ENCODE data around the gene SPOCK1.
"Not testable (repeated sequence)": the region's sequence is repeated elsewhere in the genome, so short reads cannot be mapped to it uniquely, and the experiment has no call there.

The SPOCK1 gene

DNA sequence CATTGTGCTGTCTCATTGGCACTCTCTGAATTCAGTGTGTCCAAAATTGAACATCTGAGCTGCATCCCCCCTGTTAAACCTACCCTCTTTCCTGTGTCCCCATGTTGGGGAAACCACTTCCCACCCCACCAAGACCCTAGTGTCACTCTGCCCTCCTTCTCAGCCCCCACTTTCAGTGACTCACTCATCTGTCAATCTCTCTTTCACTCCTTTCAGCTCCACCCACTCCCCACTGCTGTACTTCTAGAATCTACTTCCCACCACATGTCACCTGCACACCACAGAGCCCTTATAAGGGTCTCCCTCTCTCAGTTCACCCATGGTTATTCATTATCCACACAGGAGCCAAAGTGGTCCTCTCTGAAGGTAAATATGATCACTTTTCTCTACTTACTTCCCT is 5.8 kb upstream of the SPOCK1 start:
- no peak overlapping the region for H3K4me2 ChIP-seq (ENCODE audit: low read length)
- H3K9me3 ChIP-seq (replicated peaks; ENCODE audit: low read length): no peaks in the 10 kb centered on the region
- peaks cover 4% of the 10 kb centered on the region for H3K27me3 ChIP-seq (ENCODE audit: control insufficient read depth, insufficient read depth, low read length)
- H3K36me3 ChIP-seq (ENCODE audit: insufficient read depth, low read length): no peaks in the 10 kb centered on the region
- H3K4me3 ChIP-seq (ENCODE audit: low read length): no peak overlapping the region
- peaks cover 5% of the 10 kb centered on the region for H3K4me1 ChIP-seq (ENCODE audit: control insufficient read depth, insufficient read depth, low read length)
- H3K9ac ChIP-seq (ENCODE audit: low read depth, low read length): no peak overlapping the region

DNA sequence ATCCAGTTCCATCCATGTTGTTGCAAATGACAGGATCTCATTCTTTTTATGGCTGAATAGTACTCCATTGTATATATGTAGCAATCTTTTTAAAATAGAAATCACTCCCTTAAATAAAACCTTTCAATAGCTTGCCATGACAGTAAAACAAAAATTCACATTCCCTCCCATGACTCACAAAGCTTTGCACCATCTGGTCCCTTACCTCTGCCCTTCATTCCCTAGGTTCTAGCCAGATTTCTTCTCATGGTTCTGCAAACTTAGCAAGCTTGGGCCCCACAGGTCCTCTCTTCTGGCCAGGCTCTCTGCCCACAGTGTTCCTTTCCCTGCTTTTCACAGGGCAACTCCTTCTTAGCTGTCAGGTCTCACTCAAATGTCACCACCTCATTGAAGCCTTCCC is 4.3 kb upstream of the SPOCK1 start:
- H3K4me3 ChIP-seq (ENCODE audit: low read length): no peak overlapping the region
- peaks cover 4% of the 10 kb centered on the region for H3K27me3 ChIP-seq (ENCODE audit: control insufficient read depth, insufficient read depth, low read length)
- no peak overlapping the region for H3K4me2 ChIP-seq (ENCODE audit: low read length)
- no peaks in the 10 kb centered on the region for H3K36me3 ChIP-seq (ENCODE audit: insufficient read depth, low read length)
- peaks cover 5% of the 10 kb centered on the region for H3K4me1 ChIP-seq (ENCODE audit: control insufficient read depth, insufficient read depth, low read length)
- H3K9ac ChIP-seq (ENCODE audit: low read depth, low read length): no peak overlapping the region
- H3K9me3 ChIP-seq (replicated peaks; ENCODE audit: low read length): no peaks in the 10 kb centered on the region

DNA sequence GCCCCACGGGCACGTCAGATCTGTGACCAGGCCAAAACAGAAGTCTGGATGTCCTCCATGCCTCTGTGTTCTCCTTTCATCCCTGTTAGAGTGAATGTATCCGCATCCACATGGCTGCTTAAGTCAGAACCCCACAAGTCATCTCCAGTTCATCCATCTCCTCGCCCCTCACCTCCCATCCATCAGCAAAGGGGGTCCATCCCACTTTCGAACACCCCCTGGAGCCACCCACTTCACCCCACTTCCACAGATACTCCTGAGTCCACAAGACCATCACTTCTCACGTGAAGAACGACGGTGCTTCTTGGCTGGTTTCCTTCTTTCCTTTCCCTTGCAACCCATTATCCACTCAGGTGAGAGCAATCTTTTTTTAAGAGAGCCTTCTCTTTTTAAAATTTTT is 3.5 kb upstream of the SPOCK1 start:
- H3K9ac ChIP-seq (ENCODE audit: low read depth, low read length): no peak overlapping the region

GRCh38 chr5:137501846-137502406 is 2.8 kb upstream of the SPOCK1 start:
- Histone ChIP-seq H3K4me3 (ENCODE audit: low read length) (no peak overlapping the region), H3K4me1 (ENCODE audit: control insufficient read depth, insufficient read depth, low read length) (peaks cover 14% of the 10 kb centered on the region), H3K36me3 (ENCODE audit: insufficient read depth, low read length) (no peaks in the 10 kb centered on the region), H3K4me2 (ENCODE audit: low read length) (no peak overlapping the region), H3K9ac (ENCODE audit: low read depth, low read length) (no peak overlapping the region), H3K27me3 (ENCODE audit: control insufficient read depth, insufficient read depth, low read length) (peaks cover 4% of the 10 kb centered on the region), H3K9me3 (replicated peaks; ENCODE audit: low read length) (no peaks in the 10 kb centered on the region)

More for the DNA sequence above, 3.5 kb upstream of the SPOCK1 start:
- Histone ChIP-seq H3K36me3 (ENCODE audit: insufficient read depth, low read length) (no peaks in the 10 kb centered on the region), H3K4me2 (ENCODE audit: low read length) (no peak overlapping the region), H3K9me3 (replicated peaks; ENCODE audit: low read length) (no peaks in the 10 kb centered on the region), H3K4me1 (ENCODE audit: control insufficient read depth, insufficient read depth, low read length) (peaks cover 9% of the 10 kb centered on the region), H3K27me3 (ENCODE audit: control insufficient read depth, insufficient read depth, low read length) (peaks cover 4% of the 10 kb centered on the region), H3K4me3 (ENCODE audit: low read length) (no peak overlapping the region)

DNA sequence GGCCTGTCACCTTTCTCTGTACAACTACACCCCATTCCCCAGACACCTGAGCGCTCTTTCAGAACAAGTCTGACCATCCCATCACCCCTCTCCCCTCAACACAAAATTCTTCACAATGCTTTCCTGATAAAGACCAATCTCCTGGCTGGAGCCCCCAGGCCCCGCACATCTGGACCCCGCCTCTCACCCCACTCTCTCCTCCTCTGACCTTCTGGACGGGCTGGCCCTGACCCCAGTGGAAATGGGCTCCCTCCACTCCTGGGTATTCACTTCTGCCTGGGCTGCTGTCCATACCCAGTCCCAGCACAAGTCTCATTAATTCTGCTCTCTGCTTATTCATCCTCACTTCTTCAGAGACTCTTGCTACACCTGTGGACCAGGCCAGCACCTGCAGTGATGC is 2.1 kb upstream of the SPOCK1 start:
- H3K4me2 ChIP-seq (ENCODE audit: low read length): no peak overlapping the region

DNA sequence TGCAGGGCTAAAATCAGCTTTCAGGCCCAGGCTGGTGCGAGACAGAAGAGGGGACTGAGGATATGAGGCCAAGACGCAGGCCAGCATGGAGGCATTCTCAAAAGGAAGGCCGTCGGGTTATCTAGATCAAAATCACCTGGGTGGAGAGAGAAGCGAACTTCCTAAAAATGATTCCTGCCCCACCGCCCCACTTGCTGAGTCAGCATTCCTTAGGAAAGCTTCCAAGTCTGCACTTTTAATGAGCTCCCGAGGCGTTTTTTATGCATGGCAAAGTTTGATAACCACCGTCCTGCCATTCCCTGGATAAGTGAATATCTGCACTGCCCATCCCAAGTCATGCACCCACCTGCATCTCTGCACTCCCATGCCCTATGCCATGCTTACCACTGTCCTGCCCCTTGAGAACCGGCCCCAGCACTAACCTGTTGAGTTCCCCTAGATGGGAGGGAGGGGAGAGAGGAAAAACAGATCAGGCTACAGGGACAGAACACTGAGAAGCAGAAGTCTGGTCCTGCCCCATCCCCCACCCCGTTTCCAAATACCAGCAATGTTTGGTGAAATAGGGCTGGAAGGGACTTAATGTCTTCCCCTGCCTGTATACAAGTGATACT is 1.6 kb upstream of the SPOCK1 start:
- no peaks in the 10 kb centered on the region for H3K9me3 ChIP-seq (replicated peaks; ENCODE audit: low read length)
- no peak overlapping the region for H3K9ac ChIP-seq (ENCODE audit: low read depth, low read length)
- no peaks in the 10 kb centered on the region for H3K36me3 ChIP-seq (ENCODE audit: insufficient read depth, low read length)
- no peak overlapping the region for H3K4me2 ChIP-seq (ENCODE audit: low read length)
- peaks cover 17% of the 10 kb centered on the region for H3K4me1 ChIP-seq (ENCODE audit: control insufficient read depth, insufficient read depth, low read length)
- H3K27me3 ChIP-seq (ENCODE audit: control insufficient read depth, insufficient read depth, low read length): peaks cover 4% of the 10 kb centered on the region
- H3K4me3 ChIP-seq (ENCODE audit: low read length): no peak overlapping the region

More for the DNA sequence above, 2.1 kb upstream of the SPOCK1 start:
- Histone ChIP-seq H3K27me3 (ENCODE audit: control insufficient read depth, insufficient read depth, low read length) (peaks cover 4% of the 10 kb centered on the region), H3K9ac (ENCODE audit: low read depth, low read length) (no peak overlapping the region), H3K36me3 (ENCODE audit: insufficient read depth, low read length) (no peaks in the 10 kb centered on the region), H3K9me3 (replicated peaks; ENCODE audit: low read length) (no peaks in the 10 kb centered on the region), H3K4me3 (ENCODE audit: low read length) (no peak overlapping the region), H3K4me1 (ENCODE audit: control insufficient read depth, insufficient read depth, low read length) (peaks cover 16% of the 10 kb centered on the region)

DNA sequence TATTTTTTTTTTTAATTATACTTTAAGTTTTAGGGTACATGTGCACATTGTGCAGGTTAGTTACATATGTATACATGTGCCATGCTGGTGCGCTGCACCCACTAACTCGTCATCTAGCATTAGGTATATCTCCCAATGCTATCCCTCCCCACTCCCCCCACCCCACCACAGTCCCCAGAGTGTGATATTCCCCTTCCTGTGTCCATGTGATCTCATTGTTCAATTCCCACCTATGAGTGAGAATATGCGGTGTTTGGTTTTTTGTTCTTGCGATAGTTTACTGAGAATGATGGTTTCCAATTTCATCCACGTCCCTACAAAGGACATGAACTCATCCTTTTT is 351 bp upstream of the SPOCK1 start:
- not testable (repeated sequence) for H3K9me3 ChIP-seq (replicated peaks; ENCODE audit: low read length); H3K4me3 ChIP-seq (ENCODE audit: low read length); H3K27me3 ChIP-seq (ENCODE audit: control insufficient read depth, insufficient read depth, low read length); H3K9ac ChIP-seq (ENCODE audit: low read depth, low read length); H3K4me2 ChIP-seq (ENCODE audit: low read length); H3K36me3 ChIP-seq (ENCODE audit: insufficient read depth, low read length)
- H3K4me1 ChIP-seq (ENCODE audit: control insufficient read depth, insufficient read depth, low read length): peaks cover 24% of the 10 kb centered on the region

GRCh38 chr5:137498301-137498735 is 808 bp downstream of the SPOCK1 start:
- Histone ChIP-seq H3K4me1 (ENCODE audit: control insufficient read depth, insufficient read depth, low read length) (peaks cover 25% of the 10 kb centered on the region), H3K9ac (ENCODE audit: low read depth, low read length) (peak overlapping the region; percentile 88), H3K4me3 (ENCODE audit: low read length) (peak overlapping the region; percentile 94), H3K36me3 (ENCODE audit: insufficient read depth, low read length) (no peaks in the 10 kb centered on the region), H3K27me3 (ENCODE audit: control insufficient read depth, insufficient read depth, low read length) (peaks cover 4% of the 10 kb centered on the region), H3K4me2 (ENCODE audit: low read length) (peak overlapping the region; percentile 92), H3K9me3 (replicated peaks; ENCODE audit: low read length) (no peaks in the 10 kb centered on the region)

DNA sequence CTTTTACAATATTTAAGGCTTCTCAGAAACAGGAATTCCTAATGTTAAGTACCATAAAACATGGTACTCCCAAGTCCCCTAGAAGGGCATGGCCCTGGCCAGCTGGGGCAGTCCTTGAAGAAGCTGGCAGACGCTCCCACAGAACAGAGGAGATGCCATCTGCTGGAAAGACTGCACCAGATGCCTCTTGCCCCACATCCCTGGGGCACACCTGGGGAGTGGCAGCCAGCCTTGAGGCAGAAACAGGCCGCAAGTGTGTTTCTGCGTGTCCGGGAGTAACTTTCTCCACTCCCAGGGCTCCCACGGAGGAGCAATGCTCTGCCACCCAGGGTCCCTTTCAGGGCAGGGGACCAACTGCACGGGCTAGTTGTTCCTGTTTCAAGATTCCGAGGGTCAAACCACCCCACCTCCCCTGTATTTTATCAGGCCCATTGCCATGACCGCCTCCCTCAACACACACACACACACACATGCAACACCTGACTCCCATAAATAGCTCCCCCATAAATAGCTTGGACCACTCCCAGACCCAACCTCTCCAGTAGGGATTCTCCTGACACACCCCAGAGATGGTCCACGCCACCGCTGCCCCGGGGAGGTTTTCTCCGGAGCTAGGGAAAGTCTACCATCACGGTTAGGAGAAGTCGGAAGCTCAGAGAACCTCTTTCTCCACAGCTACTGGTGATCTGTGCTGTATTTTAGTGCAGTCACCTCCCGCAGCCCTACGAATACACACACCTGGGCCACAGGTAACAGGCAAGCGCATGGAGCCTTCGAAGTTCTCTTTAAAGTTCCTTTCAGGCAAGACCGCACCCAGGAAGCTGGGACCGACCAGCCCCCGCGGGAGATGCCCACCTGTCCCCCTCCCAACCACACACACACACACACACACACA is 1.5 kb downstream of the SPOCK1 start:
- H3K9ac ChIP-seq (ENCODE audit: low read depth, low read length): peak overlapping the region; percentile 88
- H3K36me3 ChIP-seq (ENCODE audit: insufficient read depth, low read length): no peaks in the 10 kb centered on the region
- H3K27me3 ChIP-seq (ENCODE audit: control insufficient read depth, insufficient read depth, low read length): peaks cover 2% of the 10 kb centered on the region
- peaks cover 32% of the 10 kb centered on the region for H3K4me1 ChIP-seq (ENCODE audit: control insufficient read depth, insufficient read depth, low read length)
- peak overlapping the region; percentile 92 for H3K4me2 ChIP-seq (ENCODE audit: low read length)
- H3K4me3 ChIP-seq (ENCODE audit: low read length): peak overlapping the region; percentile 94
- H3K9me3 ChIP-seq (replicated peaks; ENCODE audit: low read length): no peaks in the 10 kb centered on the region

DNA sequence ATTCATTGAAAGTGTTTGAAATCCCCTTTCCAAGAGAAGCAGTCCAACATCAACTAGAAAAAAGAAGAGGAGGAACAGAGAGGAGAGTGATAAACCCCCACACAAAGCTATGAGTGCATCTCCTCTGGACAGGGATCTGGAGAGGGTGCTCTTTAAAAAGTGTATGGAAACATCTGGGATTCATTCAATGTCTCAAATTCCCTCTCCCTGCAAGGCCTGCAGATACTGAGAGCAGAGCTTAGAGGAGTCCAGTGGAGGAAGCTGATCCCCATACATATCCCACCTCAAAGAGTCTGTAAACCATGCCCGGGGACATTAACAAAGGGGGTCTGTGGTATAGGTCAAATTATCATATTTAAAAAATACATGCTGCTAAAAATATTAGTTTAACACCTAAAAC is 2.2 kb downstream of the SPOCK1 start:
- Histone ChIP-seq H3K36me3 (ENCODE audit: insufficient read depth, low read length) (no peaks in the 10 kb centered on the region), H3K9me3 (replicated peaks; ENCODE audit: low read length) (no peaks in the 10 kb centered on the region), H3K9ac (ENCODE audit: low read depth, low read length) (no peak overlapping the region), H3K27me3 (ENCODE audit: control insufficient read depth, insufficient read depth, low read length) (no peaks in the 10 kb centered on the region), H3K4me2 (ENCODE audit: low read length) (peak overlapping the region; percentile 92), H3K4me3 (ENCODE audit: low read length) (peak overlapping the region; percentile 94), H3K4me1 (ENCODE audit: control insufficient read depth, insufficient read depth, low read length) (peaks cover 34% of the 10 kb centered on the region)

- no peaks in the 10 kb centered on the region for H3K36me3 ChIP-seq (ENCODE audit: insufficient read depth, low read length)
- H3K9me3 ChIP-seq (replicated peaks; ENCODE audit: low read length): no peaks in the 10 kb centered on the region
- no peak overlapping the region for H3K9ac ChIP-seq (ENCODE audit: low read depth, low read length)
- H3K4me2 ChIP-seq (ENCODE audit: low read length): peak overlapping the region; percentile 29
- no peaks in the 10 kb centered on the region for H3K27me3 ChIP-seq (ENCODE audit: control insufficient read depth, insufficient read depth, low read length)
- peaks cover 59% of the 10 kb centered on the region for H3K4me1 ChIP-seq (ENCODE audit: control insufficient read depth, insufficient read depth, low read length)
- H3K4me3 ChIP-seq (ENCODE audit: low read length): no peak overlapping the region
Measured at GRCh38 chr5:137492331-137492730, 6.8 kb downstream of the SPOCK1 start.
